T-helper 9 cell (primary cell): Measurements from ENCODE around the gene N4BP2L1.
A peak's percentile ranks its signal among the peaks of the same experiment; 100 is the strongest.

Experiments used
- DNase-seq: peaks from one replicate; pipeline ENCODE4 v3.0.0-alpha.2; 2020

The N4BP2L1 gene

GRCh38 chr13:32430018-32430747 is 2.3 kb upstream of the N4BP2L1 start:
- DNase-seq = no peak

- DNase-seq = no peak
Measured at GRCh38 chr13:32429433-32429909, 1.5 kb upstream of the N4BP2L1 start.

- no peak for DNase-seq
Measured at GRCh38 chr13:32428581-32429432, 877 bp upstream of the N4BP2L1 start.

DNA sequence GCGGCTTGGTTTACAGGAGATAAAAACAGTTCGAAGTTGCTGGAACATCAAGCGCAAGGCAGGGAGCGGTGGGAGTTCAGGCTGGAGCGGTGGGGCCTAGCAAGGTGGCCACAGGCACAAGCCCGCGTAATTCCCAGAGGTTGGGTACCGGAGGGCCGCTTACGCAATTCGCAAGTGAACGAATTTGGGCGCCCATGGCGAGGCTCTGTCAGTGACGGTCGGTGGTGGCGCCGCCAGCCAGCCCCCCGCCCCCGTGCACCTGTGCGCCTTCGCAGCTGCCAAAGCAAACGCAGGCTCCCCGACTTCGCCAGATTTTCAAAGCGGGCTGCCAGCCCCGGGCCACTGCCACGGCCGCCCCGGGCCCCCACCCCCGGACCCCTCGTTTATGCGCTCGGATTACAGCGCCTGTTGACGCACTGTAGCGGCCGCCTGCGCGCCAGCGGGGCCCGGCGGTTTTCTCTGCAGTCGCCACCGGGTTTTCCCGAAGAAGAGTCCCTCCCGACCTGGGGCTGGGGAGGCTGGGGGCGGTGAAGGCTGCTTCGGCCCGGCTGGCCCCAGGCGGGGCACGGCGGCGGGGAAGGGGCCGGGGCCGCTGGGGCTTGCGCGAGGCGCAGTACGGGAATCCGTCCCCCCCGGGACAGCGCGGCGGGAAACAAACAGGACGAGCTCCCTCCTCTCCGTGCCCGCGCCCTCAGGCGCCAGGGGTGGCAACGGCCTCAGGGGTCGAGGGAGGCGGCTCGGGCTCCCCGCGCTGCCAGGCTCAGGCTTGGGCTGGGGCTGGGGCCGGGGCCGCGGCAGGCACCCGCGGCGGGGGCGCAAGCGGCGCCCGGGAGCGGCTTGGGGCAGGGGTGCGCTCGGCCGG is 709 bp downstream of the N4BP2L1 start:
- peak; percentile 45 for DNase-seq

DNA sequence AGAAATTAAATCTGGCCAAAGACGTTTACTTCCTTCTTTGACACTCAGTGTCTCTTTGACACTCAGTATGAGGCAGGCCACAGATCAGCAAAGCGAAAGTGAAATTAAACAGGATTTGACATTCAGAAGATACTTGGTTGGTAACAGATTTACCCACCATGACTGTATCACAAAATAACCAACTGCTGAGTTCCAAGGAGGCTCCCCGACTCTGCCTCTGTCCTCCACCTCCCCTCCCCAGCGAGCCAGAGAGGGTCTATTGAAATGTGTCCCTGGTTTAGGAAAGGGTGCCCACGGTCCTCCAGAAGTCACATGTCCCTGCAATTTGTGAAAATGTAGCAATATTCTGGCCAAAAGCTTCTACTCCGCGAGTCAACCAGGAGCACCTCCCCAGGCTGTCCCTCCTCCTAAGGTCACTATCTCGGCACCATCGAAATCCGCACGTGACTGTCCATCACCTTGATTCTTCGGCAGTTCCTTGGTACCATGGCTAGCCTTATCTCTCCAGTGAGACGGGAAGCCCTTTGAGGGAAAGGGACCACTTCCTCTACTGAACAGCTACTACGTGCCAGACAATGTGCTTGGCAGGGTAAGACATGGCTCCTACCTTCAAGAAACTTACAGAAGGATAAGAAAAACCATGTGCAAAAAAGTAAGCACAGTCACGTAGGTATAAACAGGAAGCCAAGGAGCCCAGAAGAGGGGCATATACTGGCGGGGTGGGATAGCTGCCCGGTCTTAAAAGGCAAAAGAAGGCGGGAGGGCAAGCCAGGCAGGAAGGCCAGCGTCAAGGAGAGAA is 1.5 kb downstream of the N4BP2L1 start:
- no peak for DNase-seq

GRCh38 chr13:32425158-32425557 is 2.8 kb downstream of the N4BP2L1 start:
- DNase-seq = no peak

DNA sequence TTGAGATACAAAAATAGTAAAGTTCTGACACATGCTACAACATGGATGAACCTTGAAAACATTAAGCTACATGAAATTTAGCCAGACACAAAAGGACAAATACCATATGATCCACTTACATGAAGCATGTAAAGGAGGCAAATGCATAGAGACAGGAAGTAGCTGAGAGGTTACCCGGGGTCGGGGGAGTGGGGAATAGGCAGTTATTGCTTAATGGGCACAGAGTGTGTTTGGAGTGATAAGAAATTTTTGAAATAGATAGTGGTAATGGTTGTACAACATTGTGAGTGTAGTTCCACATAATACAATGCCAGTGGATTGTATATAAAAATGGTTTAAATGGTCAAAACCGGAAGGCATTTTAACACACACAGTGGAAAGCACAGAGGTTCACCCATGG is 4.3 kb downstream of the N4BP2L1 start:
- DNase-seq = no peak

DNA sequence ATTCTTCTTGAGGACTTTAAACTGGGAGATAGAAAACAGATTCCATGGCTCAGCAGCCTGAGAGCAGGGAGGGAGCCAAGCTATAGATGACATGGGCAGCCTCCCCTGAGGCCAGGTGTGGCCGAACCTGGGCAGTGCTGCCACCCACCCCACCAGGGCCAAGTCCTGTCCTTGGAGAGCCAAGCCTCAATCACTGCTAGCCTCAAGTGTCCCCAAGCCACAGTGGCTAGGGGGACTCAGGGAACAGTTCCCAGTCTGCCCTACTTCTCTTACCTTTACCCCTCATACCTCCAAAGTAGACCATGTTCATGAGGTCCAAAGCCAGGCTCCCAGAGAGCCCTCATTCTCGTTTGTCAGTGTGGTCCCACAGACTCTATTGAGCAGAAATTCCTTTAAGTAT is 8.1 kb downstream of the N4BP2L1 start:
- DNase-seq = no peak

DNA sequence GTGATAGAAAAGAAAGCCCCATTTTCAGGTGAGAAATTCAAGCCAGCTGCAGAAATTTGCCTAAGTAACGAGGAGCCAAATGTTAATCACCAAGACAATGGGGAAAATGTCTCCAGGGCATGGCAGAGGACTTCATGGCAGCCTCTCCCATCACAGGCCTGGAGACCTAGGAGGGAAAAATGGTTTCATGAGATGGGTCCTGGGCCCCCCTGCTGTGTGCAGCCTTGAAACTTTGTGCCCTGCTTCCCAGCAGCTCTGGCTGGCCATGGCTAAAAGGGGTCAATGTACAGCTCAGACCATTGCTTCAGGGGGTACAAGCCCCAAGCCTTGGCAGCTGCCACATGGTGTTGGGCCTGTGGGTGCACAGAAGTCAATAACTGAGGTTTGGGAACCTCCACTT is 9.9 kb downstream of the N4BP2L1 start:
- DNase-seq = no peak

DNA sequence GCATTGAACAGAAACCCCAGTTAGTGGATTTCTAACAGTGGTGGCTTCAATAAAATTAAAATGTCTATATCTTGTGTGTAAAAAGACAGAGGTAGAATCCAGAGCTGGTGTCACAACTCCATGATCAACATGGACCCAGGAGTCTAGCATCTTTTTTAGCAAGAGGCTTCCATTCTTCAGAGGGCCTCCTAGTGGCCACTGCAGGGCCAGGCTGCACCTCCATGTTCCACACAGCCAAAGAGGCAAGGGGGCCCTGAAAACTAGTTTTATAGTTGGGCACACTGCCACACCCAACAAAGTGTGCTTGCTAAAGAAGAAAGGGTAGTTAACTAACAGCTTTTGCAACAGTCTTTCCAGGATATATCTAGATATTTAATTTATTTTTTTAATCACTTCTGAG is 12.9 kb downstream of the N4BP2L1 start:
- DNase-seq = no peak

GRCh38 chr13:32414580-32414979 is 13.3 kb downstream of the N4BP2L1 start:
- no peak for DNase-seq

- DNase-seq = no peak
Measured at GRCh38 chr13:32413284-32413683, 14.6 kb downstream of the N4BP2L1 start.

DNA sequence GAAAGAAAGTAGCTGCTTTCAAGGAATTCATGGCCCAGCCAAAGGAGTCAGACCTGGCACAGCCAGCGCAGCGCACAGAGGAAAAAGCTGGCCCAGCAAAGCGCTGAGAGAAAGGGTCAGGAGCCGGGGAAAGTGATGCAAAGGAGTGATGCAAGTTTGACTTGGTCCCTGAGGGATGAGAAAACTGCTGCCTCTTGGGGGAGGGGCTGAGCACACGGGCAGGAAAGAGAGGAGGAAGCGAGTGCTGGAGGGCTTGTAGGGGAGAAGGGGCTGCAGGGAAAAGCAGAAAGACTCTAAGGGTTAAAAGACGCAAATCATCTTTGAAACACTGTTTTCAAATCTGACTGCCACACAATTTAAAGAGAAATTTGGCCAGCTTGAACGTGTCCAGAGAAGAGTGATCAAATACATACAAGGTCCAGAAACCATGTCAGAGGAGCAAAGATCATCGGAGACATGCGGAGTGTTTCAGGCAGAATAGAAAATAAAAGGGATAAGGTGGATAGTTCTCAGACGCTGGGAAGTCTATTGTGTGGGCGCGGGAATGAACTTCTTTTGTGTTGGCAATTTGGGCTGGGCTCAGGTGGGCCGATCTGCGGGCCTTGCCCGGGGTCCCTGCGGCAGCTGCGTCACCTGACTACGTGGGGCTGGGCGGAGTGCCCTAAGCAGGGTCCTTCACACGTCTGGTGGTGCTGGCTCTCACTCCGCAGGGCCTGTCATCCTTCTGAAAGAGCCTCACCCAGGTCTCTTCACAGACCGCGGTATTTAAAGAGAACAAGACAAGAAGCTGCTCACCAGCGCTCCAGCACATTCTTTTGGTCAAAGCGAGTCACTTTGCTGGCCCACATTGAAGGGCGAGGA is 18.1 kb downstream of the N4BP2L1 start:
- no peak for DNase-seq

DNA sequence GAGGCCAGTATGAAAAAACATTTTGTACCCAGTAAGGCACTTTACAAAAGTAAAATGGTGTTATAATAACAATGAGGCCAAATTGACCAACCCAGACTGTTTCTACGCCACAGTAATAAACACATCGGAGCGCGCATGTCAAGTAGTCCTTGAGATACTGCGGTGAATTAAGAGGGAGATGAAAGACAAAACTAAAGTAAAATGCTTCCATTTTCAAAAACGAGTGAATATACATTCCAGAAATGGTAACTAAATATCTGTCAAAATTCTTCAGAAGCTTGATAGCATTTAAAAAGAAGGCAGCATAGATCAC is 19.0 kb downstream of the N4BP2L1 start:
- DNase-seq = no peak

DNA sequence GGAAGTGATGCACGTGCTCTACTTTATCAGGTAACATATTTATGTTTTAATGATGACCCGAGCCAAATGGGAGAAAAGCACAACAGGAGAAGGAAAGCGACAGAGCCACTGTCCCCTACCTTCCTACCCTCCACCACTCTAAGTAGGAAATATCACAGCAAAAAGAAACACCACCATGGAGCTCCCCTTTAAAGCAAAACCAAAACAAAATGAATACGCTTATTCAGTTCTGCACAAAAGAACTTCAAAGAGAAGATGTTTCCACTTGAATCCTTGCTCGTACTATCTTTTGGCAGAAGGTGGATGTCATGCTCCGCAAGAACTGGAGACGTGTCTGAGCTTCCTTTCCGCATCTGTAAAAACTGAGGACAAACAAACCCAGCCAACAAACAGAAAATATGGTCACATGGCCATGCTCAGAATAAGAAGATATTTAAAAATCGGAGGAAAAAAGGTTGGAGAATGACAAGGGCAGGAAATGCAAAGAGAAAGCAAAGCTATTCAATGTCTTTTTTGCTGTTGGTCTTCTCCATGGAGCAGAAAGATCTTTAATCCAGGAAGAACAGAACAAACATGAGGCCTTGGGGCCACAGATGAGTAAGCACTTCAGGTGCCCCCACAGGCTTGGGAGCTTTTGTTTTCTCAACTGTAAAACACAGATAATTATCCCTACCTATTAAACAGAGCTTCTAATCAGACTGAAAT is 19.5 kb downstream of the N4BP2L1 start:
- DNase-seq = no peak

DNA sequence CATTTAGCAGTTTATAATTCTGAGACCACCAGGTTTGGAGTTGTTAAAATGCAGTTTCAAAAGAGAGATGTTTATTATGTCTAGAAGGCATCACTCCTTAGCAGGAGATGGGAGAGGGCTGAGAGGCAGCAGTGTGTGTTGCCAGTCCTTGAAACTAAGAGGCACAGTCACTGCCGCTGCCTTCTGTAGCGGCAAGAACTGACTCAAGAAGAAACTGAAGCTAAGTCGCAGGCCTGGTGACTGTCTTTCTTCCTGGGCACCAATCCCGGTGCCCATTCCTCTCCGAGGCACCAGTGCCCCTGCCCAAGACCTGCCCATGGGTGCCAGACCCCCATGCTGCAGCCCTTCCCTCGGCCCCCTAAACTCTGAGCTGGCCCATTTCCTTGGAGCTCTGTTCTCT is 20.1 kb downstream of the N4BP2L1 start:
- no peak for DNase-seq

GRCh38 chr13:32403108-32403507 is 24.8 kb downstream of the N4BP2L1 start:
- no peak for DNase-seq

DNA sequence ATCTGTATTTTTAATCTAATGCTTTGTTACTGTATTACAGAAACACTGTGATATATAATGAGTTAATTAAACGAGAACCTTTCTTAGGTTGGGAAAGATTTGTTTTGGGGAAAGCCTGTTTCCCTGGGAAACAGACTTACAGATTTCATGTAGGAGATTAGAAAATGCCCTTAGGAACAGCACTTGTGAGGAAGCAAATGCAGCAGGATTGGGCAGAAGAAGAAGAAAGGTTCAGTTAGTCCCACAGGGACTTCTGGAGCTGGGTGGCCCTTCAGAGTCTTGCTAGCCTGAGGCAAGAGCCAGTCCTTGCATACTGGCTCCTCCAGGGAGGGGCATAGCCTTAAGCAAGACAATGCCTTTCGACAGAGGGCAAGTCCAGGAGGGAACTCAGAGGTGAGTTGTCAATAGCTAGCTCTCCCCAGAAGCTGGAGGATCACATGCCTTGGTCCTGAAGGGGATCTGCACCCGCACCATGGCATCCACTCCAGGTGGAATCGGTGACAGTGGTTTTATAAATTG is 36.8 kb downstream of the N4BP2L1 start:
- no peak for DNase-seq

GRCh38 chr13:32390484-32390883 is 37.4 kb downstream of the N4BP2L1 start:
- no peak for DNase-seq

- no peak for DNase-seq
Measured at GRCh38 chr13:32390048-32390447, 37.9 kb downstream of the N4BP2L1 start.

DNA sequence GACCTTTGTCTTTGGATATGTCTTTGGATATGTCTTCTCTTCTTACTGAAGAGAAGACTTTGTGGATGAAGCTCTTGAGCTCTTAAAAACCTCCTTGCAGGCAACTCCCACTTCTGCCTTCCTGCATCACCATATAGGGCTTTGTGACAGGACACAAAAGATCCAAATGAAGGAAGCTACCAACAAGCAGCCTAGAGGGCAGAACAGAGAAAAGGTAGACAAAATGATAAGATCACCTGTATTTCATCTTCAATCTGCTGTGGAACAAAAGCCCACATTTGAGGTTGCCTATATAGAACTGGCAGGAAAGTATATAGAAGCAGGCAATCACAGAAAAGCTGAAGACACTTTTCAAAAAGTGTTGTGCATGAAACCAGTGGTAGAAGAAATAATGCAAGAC is 42.5 kb downstream of the N4BP2L1 start:
- no peak for DNase-seq
